Thyroid gland (tissue), 4 donors: Measurements from ENCODE around the gene DISC1.

Experiments
- CTCF ChIP-seq, 6 experiments: fragments of 200-600 bp in 3 of 6; fragments of 450-650 bp in 3 of 6; sonication (generic) in 3 of 6; IDR thresholded peaks; one replicate each; pipeline ENCODE4 v1.5.1; 2016 to 2019; ENCODE audit warnings: antibody characterized with exemption in 6 of 6, mild to moderate bottlenecking in 2 of 6, inconsistent platforms in 1 of 6, moderate library complexity in 1 of 6
- POLR2A ChIP-seq, 2 donors: fragments of 450-650 bp; IDR thresholded peaks; one replicate each; pipeline ENCODE4 v1.6.1; 2017; ENCODE audit warnings: antibody characterized with exemption in 2 of 2, mild to moderate bottlenecking in 2 of 2, moderate library complexity in 1 of 2

- TF ChIP-seq CTCF (IDR thresholded peaks at IDR 0.05) (no peak), POLR2A (IDR thresholded peaks at IDR 0.05) (no peak)
Observed at GRCh38 chr1:232090816-232091215, 464.2 kb downstream of the DISC1 start.
